ENCODE data around the gene TNNT2. TPM values are rescaled to one million over a fixed set of nuclear protein-coding genes. Genes with fewer than 3 reads are reported as not detected.

TNNT2 gene
- total and polyA plus RNA-seq, 2 of the 4 experiments (the other 2 are of a cell fraction): 0.18 to 1.2 TPM

DNA sequence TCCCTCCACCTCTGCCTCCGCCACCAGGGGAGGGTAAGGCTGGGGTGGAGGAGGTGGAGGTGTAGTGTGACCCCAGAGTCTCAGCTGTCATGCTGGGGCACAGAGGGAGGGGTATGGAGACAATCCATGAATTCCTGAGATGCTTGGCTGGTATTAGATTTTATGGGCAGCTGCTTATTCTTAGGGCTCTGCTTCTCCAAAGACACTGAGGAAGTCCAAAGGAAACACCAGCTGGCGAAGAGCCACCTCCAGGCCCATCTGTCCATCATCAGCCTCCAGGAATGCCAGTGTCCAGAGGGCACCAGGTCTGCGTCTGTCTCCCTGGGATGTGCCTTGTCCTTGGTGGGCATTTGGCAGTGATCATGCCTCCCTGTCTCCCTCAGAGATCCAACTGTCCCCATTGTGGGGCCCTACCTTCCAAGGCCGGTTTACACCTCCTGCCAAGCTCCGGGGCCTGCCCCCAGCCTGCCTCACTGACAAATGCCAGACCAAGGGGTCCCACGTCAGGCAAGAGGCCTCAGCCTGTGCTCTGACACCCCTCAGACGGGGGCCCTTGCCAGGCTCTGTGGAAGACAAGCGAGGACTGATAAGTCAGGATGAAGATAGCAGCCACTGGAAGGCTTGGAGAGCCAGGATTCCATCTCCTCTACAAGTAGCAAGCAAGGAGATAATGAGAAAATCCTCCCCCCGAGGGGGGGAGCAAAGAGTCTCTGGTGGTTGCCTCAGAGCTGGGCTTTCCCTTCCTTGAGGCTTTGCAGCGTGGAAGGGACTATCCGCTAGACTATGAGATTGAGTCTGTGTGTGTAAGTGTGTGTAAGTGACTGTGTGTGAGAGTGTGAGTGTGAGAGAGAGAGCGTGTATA, 42.5 kb upstream of the TNNT2 start (continued):
- no peak for TF ChIP-seq NFE2L2 (IDR thresholded peaks at IDR 0.05; ENCODE audit: low read depth, low read length)

DNA sequence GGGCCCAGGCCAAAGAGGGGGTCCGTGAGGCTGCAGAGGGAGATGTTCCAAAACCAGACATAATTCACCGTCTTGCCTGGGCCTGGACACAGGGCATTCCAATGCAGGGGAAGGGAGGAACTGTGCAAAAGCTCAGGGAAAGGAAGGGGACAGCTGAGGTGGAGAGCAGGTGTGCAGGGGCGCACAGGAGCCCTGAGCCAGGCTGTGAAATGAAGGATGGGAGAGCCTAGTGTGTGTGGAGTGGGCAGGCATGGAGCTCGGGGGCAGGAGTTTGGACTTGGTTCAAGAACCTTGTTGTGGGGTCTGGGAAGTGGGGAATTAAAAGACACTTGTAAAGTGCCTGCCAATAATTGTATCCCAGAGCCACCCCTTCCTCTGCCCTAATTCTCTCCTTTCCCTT, 41.8 kb upstream of the TNNT2 start:
- Histone ChIP-seq H2BK5ac (ENCODE audit: low read depth, low read length, poor library complexity, severe bottlenecking) (no peak overlapping the region), H3K9ac (ENCODE audit: low read depth, low read length) (no peak overlapping the region), H3K27me3 (ENCODE audit: control insufficient read depth, insufficient read depth, low read length) (peaks cover 62% of the 10 kb centered on the region), H2AK5ac (ENCODE audit: low read depth, low read length) (no peak overlapping the region), H2BK15ac (ENCODE audit: low read depth, low read length) (no peak overlapping the region), H3K79me1 (ENCODE audit: low read depth in 1 of 2, low read length in 2 of 2) (no peaks in the 10 kb centered on the region), H3K4ac (ENCODE audit: low read depth, low read length) (no peak overlapping the region), H3K4me2 (ENCODE audit: low read depth, low read length) (no peak overlapping the region), H2AFZ (replicated peaks; ENCODE audit: low read length, poor library complexity) (no peak overlapping the region), H4K8ac (ENCODE audit: low read depth in 2 of 2, low read length in 2 of 2) (no peak overlapping the region), H4K20me1 (ENCODE audit: insufficient read depth, low read length) (no peaks in the 10 kb centered on the region), H4K91ac (ENCODE audit: insufficient read depth, low read depth, low read length) (no peak overlapping the region), H3K4me1 (ENCODE audit: control insufficient read depth, insufficient read depth, low read length) (no peaks in the 10 kb centered on the region), H4K5ac (ENCODE audit: low read depth, low read length) (no peak overlapping the region), H2BK120ac (ENCODE audit: low read depth, low read length) (no peak overlapping the region), H3K18ac (ENCODE audit: low read depth, low read length) (no peak overlapping the region), H3K56ac (ENCODE audit: extremely low read depth, insufficient read depth, low read length) (no peak overlapping the region), H2BK20ac (ENCODE audit: low read depth, low read length) (no peak overlapping the region), H3K23ac (ENCODE audit: low read depth, low read length) (no peak overlapping the region), H3K9me1 (ENCODE audit: insufficient read depth, low read length) (no peaks in the 10 kb centered on the region; the same call in 1 of the 2 replicates), H3K14ac (replicated peaks; ENCODE audit: low read depth, low read length) (no peak overlapping the region), H2AK9ac (replicated peaks; ENCODE audit: low read depth, low read length, poor library complexity) (no peak overlapping the region), H3K4me3 (ENCODE audit: insufficient read depth, low read depth, low read length) (no peak overlapping the region), H3K9me3 (ENCODE audit: control insufficient read depth, insufficient read depth, low read length) (peaks cover 11% of the 10 kb centered on the region), H3K36me3 (ENCODE audit: control insufficient read depth, insufficient read depth, low read length) (no peaks in the 10 kb centered on the region), H3K27ac (ENCODE audit: insufficient read depth, low read length) (no peak overlapping the region)
- ChIA-PET POLR2A (ENCODE audit: unreplicated experiment) (no interaction called here), CTCF (interaction anchor here (3.5 kb wide), 1 partner anchor 16 kb away, joined by 13 read pairs; no protein-coding TSS in a partner anchor)
- no TSS peak for BruUV-seq (replicated peaks)
- ATAC-seq (ENCODE audit: low read depth): no peak
- in situ Hi-C loops (cut with MboI; ENCODE audit: low sequenced_read_pairs) (no loop called here), intact Hi-C loops (cut with micrococcal nuclease) (no loop called here), dilution Hi-C loops (cut with HindIII; ENCODE audit: low sequenced_read_pairs, unreplicated experiment) (no loop called here)
- no CpG with 5 or more reads among the region's 4 CpGs for WGBS, 2 experiments (ENCODE audit: extremely low coverage in 2 of 2, insufficient read length in 1 of 2)
- DNase-seq: no peak
- no peak for TF ChIP-seq CHD1 (IDR thresholded peaks at IDR 0.05; ENCODE audit: low read depth, low read length)
- no peak for TF ChIP-seq FOS (IDR thresholded peaks at IDR 0.05; ENCODE audit: low read depth, low read length)
- TF ChIP-seq MXI1 (IDR thresholded peaks at IDR 0.05; ENCODE audit: borderline replicate concordance, low read depth, low read length): no peak
- TF ChIP-seq RAD21 (IDR thresholded peaks at IDR 0.05; ENCODE audit: low read length): no peak
- TF ChIP-seq, protein P1, sequence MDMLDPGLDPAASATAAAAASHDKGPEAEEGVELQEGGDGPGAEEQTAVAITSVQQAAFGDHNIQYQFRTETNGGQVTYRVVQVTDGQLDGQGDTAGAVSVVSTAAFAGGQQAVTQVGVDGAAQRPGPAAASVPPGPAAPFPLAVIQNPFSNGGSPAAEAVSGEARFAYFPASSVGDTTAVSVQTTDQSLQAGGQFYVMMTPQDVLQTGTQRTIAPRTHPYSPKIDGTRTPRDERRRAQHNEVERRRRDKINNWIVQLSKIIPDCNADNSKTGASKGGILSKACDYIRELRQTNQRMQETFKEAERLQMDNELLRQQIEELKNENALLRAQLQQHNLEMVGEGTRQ (IDR thresholded peaks at IDR 0.05; ENCODE audit: low read depth, low read length): no peak
- TF ChIP-seq NFE2L2 (IDR thresholded peaks at IDR 0.05; ENCODE audit: low read depth, low read length): no peak
- TF ChIP-seq BHLHE40 (IDR thresholded peaks at IDR 0.05; ENCODE audit: low read depth, low read length): no peak
- TF ChIP-seq, protein P2, sequence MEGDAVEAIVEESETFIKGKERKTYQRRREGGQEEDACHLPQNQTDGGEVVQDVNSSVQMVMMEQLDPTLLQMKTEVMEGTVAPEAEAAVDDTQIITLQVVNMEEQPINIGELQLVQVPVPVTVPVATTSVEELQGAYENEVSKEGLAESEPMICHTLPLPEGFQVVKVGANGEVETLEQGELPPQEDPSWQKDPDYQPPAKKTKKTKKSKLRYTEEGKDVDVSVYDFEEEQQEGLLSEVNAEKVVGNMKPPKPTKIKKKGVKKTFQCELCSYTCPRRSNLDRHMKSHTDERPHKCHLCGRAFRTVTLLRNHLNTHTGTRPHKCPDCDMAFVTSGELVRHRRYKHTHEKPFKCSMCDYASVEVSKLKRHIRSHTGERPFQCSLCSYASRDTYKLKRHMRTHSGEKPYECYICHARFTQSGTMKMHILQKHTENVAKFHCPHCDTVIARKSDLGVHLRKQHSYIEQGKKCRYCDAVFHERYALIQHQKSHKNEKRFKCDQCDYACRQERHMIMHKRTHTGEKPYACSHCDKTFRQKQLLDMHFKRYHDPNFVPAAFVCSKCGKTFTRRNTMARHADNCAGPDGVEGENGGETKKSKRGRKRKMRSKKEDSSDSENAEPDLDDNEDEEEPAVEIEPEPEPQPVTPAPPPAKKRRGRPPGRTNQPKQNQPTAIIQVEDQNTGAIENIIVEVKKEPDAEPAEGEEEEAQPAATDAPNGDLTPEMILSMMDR (conservative IDR thresholded peaks at IDR 0.05; ENCODE audit: low read depth, low read length): no peak
- no peak for TF ChIP-seq RFX5 (IDR thresholded peaks at IDR 0.05; ENCODE audit: low read depth, low read length)
- TF ChIP-seq CEBPB (IDR thresholded peaks at IDR 0.05; ENCODE audit: low read depth, low read length): no peak
- TF ChIP-seq SMC3 (IDR thresholded peaks at IDR 0.05; ENCODE audit: low read depth, low read length): no peak
- no peak for TF ChIP-seq RCOR1 (IDR thresholded peaks at IDR 0.05; ENCODE audit: insufficient replicate concordance, low read length)

Measured in IMR-90 (cell line).